ENCODE measurements around the gene GRIK2.

DNA sequence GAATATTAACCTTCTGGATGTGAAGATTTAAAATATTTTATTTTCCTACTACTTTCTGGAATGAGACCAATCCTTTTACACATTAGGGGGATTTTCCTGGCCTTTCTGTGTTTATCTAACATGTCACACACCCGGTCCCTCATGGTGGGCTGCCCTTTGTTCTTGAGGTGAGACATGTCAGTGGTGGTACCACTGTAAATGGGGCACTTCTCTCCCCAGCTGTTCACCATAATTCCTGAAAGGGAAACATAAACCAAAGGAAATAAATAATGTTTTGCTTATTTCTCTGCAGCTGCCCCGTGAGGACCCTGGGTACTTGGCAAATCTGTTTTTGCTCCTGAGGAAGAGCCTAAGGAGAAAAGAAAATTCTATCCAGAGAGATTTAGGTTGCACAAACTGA, 41.1 kb downstream of the GRIK2 start:
- TF ChIP-seq, protein P1, sequence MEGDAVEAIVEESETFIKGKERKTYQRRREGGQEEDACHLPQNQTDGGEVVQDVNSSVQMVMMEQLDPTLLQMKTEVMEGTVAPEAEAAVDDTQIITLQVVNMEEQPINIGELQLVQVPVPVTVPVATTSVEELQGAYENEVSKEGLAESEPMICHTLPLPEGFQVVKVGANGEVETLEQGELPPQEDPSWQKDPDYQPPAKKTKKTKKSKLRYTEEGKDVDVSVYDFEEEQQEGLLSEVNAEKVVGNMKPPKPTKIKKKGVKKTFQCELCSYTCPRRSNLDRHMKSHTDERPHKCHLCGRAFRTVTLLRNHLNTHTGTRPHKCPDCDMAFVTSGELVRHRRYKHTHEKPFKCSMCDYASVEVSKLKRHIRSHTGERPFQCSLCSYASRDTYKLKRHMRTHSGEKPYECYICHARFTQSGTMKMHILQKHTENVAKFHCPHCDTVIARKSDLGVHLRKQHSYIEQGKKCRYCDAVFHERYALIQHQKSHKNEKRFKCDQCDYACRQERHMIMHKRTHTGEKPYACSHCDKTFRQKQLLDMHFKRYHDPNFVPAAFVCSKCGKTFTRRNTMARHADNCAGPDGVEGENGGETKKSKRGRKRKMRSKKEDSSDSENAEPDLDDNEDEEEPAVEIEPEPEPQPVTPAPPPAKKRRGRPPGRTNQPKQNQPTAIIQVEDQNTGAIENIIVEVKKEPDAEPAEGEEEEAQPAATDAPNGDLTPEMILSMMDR (conservative IDR thresholded peaks at IDR 0.05; ENCODE audit: low read depth, low read length), result no peak
- TF ChIP-seq EZH2 (IDR thresholded peaks at IDR 0.05; ENCODE audit: low read length, unreplicated experiment) (no peak), EZH2phosphoT487 (IDR thresholded peaks at IDR 0.05; ENCODE audit: borderline replicate concordance, low read length) (no peak)
